Adrenal gland (tissue), 5 donors: ENCODE data around the gene MYT1.

ENCODE experiments used
- POLR2A ChIP-seq, 2 donors: fragments of 450-650 bp; IDR thresholded peaks; one replicate each; pipeline ENCODE4 v1.6.1; 2017; ENCODE audit warnings: antibody characterized with exemption in 2 of 2, mild to moderate bottlenecking in 2 of 2, moderate library complexity in 1 of 2
- TF ChIP-seq, protein P1 (sequence below), 6 experiments: fragments of 450-650 bp in 4 of 6; fragments of 200-600 bp in 2 of 6; sonication (generic) in 1 of 6; IDR thresholded peaks; 1 replicate in 5 of 6; 2 replicates in 1 of 6; pipeline versions ENCODE4 v1.5.1 to v1.8.0; 2016 to 2021; ENCODE audit warnings: antibody characterized with exemption in 6 of 6, mild to moderate bottlenecking in 2 of 6, moderate library complexity in 1 of 6
- donor health status: DM: no; HTN: no; CAD: no.

DNA sequence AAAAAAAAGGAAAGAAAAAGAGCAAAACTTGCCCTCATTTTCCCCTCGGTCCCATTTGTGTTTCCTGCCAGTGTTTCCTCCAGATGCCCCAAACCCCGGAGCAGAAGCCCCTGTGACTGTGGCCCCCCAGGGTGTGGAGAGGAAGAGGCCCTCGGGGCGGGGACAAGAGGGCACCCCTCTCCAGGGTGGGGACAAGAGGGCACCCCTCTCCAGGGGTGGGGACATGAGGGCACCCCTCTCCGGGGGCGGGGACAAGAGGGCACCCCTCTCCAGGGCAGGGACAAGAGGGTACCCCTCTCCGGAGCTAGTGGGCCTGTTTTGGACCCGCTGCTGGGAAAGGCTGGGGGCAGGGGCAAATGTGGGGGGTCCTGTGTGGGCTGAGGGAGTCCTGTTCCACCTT, 13.1 kb downstream of the MYT1 start:
- no peak for TF ChIP-seq POLR2A (IDR thresholded peaks at IDR 0.05)
- TF ChIP-seq, protein P1, sequence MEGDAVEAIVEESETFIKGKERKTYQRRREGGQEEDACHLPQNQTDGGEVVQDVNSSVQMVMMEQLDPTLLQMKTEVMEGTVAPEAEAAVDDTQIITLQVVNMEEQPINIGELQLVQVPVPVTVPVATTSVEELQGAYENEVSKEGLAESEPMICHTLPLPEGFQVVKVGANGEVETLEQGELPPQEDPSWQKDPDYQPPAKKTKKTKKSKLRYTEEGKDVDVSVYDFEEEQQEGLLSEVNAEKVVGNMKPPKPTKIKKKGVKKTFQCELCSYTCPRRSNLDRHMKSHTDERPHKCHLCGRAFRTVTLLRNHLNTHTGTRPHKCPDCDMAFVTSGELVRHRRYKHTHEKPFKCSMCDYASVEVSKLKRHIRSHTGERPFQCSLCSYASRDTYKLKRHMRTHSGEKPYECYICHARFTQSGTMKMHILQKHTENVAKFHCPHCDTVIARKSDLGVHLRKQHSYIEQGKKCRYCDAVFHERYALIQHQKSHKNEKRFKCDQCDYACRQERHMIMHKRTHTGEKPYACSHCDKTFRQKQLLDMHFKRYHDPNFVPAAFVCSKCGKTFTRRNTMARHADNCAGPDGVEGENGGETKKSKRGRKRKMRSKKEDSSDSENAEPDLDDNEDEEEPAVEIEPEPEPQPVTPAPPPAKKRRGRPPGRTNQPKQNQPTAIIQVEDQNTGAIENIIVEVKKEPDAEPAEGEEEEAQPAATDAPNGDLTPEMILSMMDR (IDR thresholded peaks at IDR 0.05) = no peak
